Transverse colon (tissue), 3 donors: ENCODE results near the gene FKRP.

Experiments
- POLR2A ChIP-seq: fragments of 450-650 bp; IDR thresholded peaks from one replicate; pipeline ENCODE4 v1.6.1; 2016; ENCODE audit warnings: antibody characterized with exemption, mild to moderate bottlenecking, moderate library complexity
- TF ChIP-seq, protein P1 (sequence below), 5 experiments: fragments of 200-600 bp in 3 of 5; fragments of 450-650 bp in 2 of 5; sonication (generic) in 3 of 5; IDR thresholded peaks; 1 replicate in 2 of 5; 2 replicates in 3 of 5; pipeline ENCODE4 v1.5.1; 2016 to 2017; ENCODE audit warnings: antibody characterized with exemption in 5 of 5, inconsistent platforms in 3 of 5, mild to moderate bottlenecking in 2 of 5, moderate library complexity in 1 of 5

DNA sequence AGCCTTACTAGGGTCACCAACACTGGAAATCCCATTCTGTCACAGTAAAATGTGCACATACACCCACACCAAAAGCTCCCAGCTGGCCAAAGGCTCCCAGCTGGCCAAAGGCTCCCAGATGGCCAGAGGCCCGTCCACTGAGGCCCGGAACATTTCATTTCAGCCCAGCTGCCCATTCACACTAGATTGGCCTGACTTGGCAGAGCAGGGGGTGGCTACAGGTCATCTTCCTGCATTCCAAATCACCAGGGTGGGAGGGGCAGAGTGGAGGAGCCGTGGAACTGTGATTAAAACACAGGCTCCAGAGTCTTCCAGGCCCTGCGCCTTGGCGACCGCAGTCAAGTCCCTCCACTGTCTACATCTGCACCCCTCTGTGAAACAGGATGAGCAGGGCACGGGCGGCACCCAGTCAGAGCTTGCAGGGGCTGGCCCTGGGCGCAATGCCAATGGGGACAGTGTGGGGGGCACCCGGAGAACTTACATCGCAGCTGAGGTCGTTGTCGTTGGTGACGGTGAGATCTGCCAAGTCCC lies 18.8 kb upstream of the FKRP start:
- TF ChIP-seq, protein P1, sequence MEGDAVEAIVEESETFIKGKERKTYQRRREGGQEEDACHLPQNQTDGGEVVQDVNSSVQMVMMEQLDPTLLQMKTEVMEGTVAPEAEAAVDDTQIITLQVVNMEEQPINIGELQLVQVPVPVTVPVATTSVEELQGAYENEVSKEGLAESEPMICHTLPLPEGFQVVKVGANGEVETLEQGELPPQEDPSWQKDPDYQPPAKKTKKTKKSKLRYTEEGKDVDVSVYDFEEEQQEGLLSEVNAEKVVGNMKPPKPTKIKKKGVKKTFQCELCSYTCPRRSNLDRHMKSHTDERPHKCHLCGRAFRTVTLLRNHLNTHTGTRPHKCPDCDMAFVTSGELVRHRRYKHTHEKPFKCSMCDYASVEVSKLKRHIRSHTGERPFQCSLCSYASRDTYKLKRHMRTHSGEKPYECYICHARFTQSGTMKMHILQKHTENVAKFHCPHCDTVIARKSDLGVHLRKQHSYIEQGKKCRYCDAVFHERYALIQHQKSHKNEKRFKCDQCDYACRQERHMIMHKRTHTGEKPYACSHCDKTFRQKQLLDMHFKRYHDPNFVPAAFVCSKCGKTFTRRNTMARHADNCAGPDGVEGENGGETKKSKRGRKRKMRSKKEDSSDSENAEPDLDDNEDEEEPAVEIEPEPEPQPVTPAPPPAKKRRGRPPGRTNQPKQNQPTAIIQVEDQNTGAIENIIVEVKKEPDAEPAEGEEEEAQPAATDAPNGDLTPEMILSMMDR (IDR thresholded peaks at IDR 0.05): no peak
- no peak for TF ChIP-seq POLR2A
